ENCODE measurements around the gene GRIN2A. TPM values are rescaled to one million over a fixed set of nuclear protein-coding genes. Genes with fewer than 3 reads are reported as not detected.

GRIN2A gene
- total RNA-seq, 1 donor from 2014 or later = 0.52 TPM

DNA sequence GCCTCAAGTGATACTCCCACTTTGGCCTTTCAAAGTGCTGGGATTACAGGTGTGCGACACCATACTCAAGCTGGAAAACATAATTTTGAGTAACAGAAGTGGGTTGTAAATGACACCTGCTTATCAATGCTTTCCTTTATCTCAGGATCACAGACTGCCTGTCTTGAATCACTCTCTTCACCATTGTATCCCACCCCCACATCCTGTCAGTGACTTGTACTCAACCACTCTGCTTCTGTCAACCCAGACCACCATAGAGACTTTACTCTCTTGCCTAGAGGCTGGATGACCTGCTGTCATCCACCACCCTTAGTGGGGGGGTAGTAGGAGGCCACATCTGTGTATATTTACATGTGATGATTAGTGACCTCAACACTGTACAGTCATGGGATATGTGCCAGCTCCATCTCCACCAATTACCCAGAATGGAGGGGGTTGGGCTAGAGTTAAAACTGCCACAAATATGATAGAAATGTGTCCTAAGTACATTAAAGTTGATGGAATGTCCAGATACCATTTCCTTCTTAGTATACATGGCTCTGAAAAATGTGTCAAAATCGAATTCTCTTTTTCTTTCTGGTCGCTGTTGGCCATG lies 338.7 kb downstream of the GRIN2A start:
- Histone ChIP-seq H3K4me1 (ENCODE audit: control insufficient read depth in 3 of 3, insufficient read depth in 3 of 3, low read length in 3 of 3) (no peaks in the 10 kb centered on the region), H3K9ac (ENCODE audit: low read depth in 1 of 3, low read length in 3 of 3) (no peak overlapping the region), H3K36me3 (ENCODE audit: control insufficient read depth in 3 of 3, insufficient read depth in 3 of 3, low read length in 3 of 3) (no peaks in the 10 kb centered on the region), H3K4me3 (ENCODE audit: low read length in 3 of 3) (no peak overlapping the region), H3K9me3 (ENCODE audit: control insufficient read depth in 3 of 3, low read length in 3 of 3) (no peaks in the 10 kb centered on the region), H3K27me3 (ENCODE audit: control insufficient read depth in 3 of 3, insufficient read depth in 3 of 3, low read length in 3 of 3) (no peaks in the 10 kb centered on the region), H3K27ac (ENCODE audit: low read depth, low read length) (no peak overlapping the region)

DNA sequence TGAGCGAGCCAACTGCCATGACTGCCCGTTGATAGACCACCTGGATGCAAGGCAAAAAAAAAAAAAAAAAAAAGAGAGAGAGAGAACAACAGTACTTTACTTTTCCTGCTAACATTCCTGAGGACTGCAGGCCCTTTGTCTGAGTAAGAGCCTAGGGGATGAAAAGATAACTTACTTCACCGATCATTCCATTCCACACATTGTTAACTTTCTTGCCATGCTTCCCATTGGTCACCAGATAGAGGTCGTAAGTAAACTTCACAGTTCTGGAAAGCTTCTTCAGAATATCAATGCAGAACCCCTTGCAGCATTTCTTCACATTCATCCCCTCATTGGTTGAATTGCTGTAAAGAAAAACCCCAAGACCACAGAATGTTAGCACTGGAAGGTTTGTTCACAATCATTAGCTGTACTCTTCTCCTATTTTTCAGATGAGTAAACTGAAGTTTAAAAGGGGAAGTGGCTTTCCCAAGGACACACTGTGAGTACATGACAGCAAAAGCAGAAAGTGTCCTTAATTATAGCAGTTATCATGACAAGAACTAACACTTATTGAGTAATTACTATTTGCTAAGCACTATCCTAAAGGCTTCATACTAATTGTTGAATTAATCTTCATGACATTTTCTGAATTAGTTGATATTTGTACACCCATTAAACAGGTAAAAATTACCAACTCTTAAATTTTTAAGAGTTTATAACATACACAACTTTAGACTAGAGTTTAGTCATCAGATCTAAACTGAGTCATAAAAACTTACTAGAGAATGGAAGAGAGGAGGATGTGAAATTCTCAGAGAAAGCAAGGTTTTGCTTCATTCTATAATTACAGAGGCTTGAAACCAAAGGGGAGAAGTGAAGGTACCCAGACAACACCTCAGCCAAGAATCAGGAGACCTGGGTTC lies 341.2 kb downstream of the GRIN2A start:
- Histone ChIP-seq H3K27me3 (ENCODE audit: control insufficient read depth in 3 of 3, insufficient read depth in 3 of 3, low read length in 3 of 3) (no peaks in the 10 kb centered on the region), H3K9me3 (ENCODE audit: control insufficient read depth in 3 of 3, low read length in 3 of 3) (no peaks in the 10 kb centered on the region), H3K27ac (ENCODE audit: low read depth, low read length) (no peak overlapping the region), H3K4me1 (ENCODE audit: control insufficient read depth in 3 of 3, insufficient read depth in 3 of 3, low read length in 3 of 3) (no peaks in the 10 kb centered on the region), H3K9ac (ENCODE audit: low read depth in 1 of 3, low read length in 3 of 3) (no peak overlapping the region), H3K36me3 (ENCODE audit: control insufficient read depth in 3 of 3, insufficient read depth in 3 of 3, low read length in 3 of 3) (no peaks in the 10 kb centered on the region), H3K4me3 (ENCODE audit: low read length in 3 of 3) (no peak overlapping the region)

DNA sequence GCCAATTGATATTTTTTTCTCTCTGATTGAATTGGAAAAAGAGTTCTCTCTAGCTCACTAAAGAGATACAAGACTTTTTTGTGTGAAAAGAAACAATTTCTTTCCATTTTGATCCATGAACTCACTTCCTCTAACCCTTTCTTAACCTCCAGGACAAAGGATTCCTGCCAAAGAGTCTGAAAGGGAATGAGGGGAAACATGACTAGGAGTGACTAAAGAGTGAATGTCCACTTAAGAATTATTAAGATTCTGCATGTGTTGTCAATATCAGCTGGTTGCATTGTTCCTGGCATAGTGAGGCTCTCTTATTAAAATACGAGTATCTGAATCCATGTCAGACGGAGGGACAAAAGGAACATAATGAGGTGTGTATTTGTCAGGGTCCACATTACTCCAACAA lies 344.7 kb downstream of the GRIN2A start:
- H3K4me1 ChIP-seq (ENCODE audit: control insufficient read depth in 3 of 3, insufficient read depth in 3 of 3, low read length in 3 of 3) = no peaks in the 10 kb centered on the region
- H3K36me3 ChIP-seq (ENCODE audit: control insufficient read depth in 3 of 3, insufficient read depth in 3 of 3, low read length in 3 of 3) = no peaks in the 10 kb centered on the region
- no peak overlapping the region for H3K4me3 ChIP-seq (ENCODE audit: low read length in 3 of 3)
- H3K27ac ChIP-seq (ENCODE audit: low read depth, low read length) = no peak overlapping the region
- H3K9me3 ChIP-seq (ENCODE audit: control insufficient read depth in 3 of 3, low read length in 3 of 3) = no peaks in the 10 kb centered on the region
- no peaks in the 10 kb centered on the region for H3K27me3 ChIP-seq (ENCODE audit: control insufficient read depth in 3 of 3, insufficient read depth in 3 of 3, low read length in 3 of 3)
- no peak overlapping the region for H3K9ac ChIP-seq (ENCODE audit: low read depth in 1 of 3, low read length in 3 of 3)

DNA sequence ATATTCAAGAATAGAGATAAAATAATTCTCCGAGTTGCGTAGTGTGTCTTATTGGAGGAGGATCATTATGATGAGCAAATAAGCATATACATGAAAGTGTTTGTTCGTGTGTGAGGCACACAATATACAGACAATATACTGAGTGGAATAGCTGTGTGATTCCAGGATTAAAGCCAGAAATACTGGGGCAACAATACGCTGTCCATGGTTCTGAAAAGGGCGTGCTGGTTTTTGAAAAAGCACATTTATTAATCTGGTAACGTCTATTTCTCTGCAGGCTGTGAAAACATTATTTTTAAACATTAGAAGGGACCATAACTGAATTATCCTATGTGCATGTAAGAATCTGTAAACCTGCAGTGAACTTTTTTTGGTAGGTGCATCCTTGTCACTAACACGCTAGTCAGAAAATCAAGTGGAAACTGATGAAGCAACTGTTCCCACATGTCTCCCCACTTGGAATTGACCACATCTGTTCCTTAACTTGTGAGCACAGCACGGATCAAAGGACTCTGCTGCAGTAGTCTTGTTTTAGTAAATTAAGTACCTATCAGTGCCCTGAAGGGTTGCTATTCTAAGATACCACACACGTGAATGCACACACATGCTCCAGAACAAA lies 346.0 kb downstream of the GRIN2A start:
- Histone ChIP-seq H3K27me3 (ENCODE audit: control insufficient read depth in 3 of 3, insufficient read depth in 3 of 3, low read length in 3 of 3) (no peaks in the 10 kb centered on the region), H3K4me3 (ENCODE audit: low read length in 3 of 3) (no peak overlapping the region), H3K27ac (ENCODE audit: low read depth, low read length) (no peak overlapping the region), H3K4me1 (ENCODE audit: control insufficient read depth in 3 of 3, insufficient read depth in 3 of 3, low read length in 3 of 3) (no peaks in the 10 kb centered on the region), H3K9ac (ENCODE audit: low read depth in 1 of 3, low read length in 3 of 3) (no peak overlapping the region), H3K9me3 (ENCODE audit: control insufficient read depth in 3 of 3, low read length in 3 of 3) (no peaks in the 10 kb centered on the region), H3K36me3 (ENCODE audit: control insufficient read depth in 3 of 3, insufficient read depth in 3 of 3, low read length in 3 of 3) (no peaks in the 10 kb centered on the region)

DNA sequence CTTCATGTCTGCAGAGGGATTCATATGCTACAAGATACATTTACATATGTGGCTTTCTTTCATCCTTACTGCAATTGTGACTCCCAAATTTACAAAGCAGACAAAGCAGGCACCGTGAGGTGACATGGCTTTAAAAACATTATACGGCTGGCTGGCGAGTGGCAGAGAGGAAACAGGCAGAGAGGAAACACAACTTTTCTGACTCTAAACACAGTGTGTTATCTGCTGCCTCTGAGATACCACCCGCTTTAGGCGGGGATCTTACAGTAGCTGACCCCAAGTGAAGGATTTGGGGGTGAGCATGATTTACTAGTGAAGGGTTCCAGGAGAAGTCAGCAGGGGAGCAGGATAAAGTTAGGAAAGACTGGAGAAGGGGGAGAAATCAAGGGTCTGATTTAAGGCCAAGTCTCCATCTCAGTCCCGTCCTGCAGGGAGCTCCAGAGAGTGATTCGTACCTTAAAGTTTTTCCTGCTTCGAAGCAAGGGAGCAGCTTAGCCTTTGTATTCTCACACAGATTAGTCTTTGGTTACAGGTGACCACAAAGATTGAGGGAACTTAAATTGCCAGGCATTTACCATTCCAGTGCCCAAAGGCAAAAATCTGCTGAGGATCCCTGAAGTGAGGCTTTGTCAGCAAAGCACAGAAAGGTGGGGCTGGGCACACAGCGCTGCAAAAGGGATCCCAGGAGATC lies 355.0 kb downstream of the GRIN2A start:
- peaks cover 0 to 7% (median 0%) of the 10 kb centered on the region in 3 donors for H3K27me3 ChIP-seq (ENCODE audit: control insufficient read depth in 3 of 3, insufficient read depth in 3 of 3, low read length in 3 of 3)
- no peaks in the 10 kb centered on the region for H3K4me1 ChIP-seq (ENCODE audit: control insufficient read depth in 3 of 3, insufficient read depth in 3 of 3, low read length in 3 of 3)
- H3K9me3 ChIP-seq (ENCODE audit: control insufficient read depth in 3 of 3, low read length in 3 of 3) = no peaks in the 10 kb centered on the region
- H3K9ac ChIP-seq (ENCODE audit: low read depth in 1 of 3, low read length in 3 of 3) = no peak overlapping the region
- no peak overlapping the region for H3K4me3 ChIP-seq (ENCODE audit: low read length in 3 of 3)
- H3K27ac ChIP-seq (ENCODE audit: low read depth, low read length) = no peak overlapping the region
- no peaks in the 10 kb centered on the region for H3K36me3 ChIP-seq (ENCODE audit: control insufficient read depth in 3 of 3, insufficient read depth in 3 of 3, low read length in 3 of 3)

DNA sequence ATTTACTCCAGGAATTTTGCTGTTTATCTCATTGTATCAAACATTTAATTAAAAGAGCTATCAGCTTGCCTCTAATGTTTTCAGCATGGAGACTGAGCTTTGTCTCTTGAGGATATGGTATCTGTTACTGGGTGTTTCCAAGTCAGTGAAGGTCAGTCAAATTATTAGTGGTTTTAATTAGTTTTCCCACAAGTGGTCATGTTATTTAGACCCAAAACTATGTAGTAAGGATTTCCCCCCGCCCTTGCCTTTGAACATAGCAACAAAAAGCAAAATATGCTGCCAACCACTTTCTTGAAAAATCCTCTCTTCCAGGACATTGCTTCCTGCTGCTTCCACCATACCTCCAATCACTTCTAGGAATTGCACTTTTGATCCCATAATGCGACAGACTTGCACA lies 355.6 kb downstream of the GRIN2A start:
- Histone ChIP-seq H3K27me3 (ENCODE audit: control insufficient read depth in 3 of 3, insufficient read depth in 3 of 3, low read length in 3 of 3) (peaks cover 0 to 9% (median 0%) of the 10 kb centered on the region in 3 donors), H3K4me3 (ENCODE audit: low read length in 3 of 3) (no peak overlapping the region), H3K36me3 (ENCODE audit: control insufficient read depth in 3 of 3, insufficient read depth in 3 of 3, low read length in 3 of 3) (no peaks in the 10 kb centered on the region), H3K4me1 (ENCODE audit: control insufficient read depth in 3 of 3, insufficient read depth in 3 of 3, low read length in 3 of 3) (no peaks in the 10 kb centered on the region), H3K27ac (ENCODE audit: low read depth, low read length) (no peak overlapping the region), H3K9ac (ENCODE audit: low read depth in 1 of 3, low read length in 3 of 3) (no peak overlapping the region), H3K9me3 (ENCODE audit: control insufficient read depth in 3 of 3, low read length in 3 of 3) (no peaks in the 10 kb centered on the region)

DNA sequence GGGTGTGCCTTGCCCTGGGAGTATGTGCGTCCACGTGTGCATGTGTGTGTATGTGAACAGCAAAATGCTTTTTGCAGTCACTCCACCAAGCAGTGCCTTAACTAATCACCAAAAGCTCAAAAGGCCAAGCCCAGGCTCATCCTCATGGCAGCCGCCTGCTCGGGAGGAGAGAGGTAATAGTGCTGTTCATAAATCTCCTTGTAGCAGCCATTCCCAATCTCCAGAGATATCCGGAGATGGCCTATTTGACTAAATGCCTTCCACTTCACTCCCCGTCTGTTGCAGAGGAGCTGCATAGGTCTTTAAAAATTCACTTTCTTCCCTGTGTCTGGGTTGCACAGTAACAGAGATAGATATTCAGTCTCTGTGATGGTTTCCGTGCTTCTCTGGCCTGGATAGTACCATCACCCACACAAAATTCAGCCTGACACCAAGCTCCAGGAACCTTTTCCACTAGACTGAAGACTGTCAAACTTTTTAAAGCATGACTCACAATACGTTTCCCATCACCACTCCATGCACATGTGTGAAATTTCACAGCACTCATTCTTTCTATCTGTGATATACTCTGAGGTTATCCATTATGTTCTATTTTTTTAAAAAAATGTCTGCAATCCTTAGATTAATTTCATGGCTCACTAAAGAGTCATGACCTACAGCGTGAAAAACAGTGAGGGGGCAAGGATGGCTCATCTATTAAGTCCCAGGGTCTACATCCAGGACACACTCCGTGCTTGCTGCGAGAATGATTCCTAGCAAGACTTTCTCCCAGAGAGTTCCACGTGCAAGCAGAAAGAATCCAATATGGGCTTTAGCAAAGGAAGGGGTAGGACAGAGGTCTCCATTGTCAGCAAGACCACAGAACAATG lies 357.8 kb downstream of the GRIN2A start:
- no peaks in the 10 kb centered on the region for H3K4me1 ChIP-seq (ENCODE audit: control insufficient read depth in 3 of 3, insufficient read depth in 3 of 3, low read length in 3 of 3)
- no peak overlapping the region for H3K4me3 ChIP-seq (ENCODE audit: low read length in 3 of 3)
- no peaks in the 10 kb centered on the region for H3K9me3 ChIP-seq (ENCODE audit: control insufficient read depth in 3 of 3, low read length in 3 of 3)
- no peak overlapping the region for H3K27ac ChIP-seq (ENCODE audit: low read depth, low read length)
- H3K36me3 ChIP-seq (ENCODE audit: control insufficient read depth in 3 of 3, insufficient read depth in 3 of 3, low read length in 3 of 3) = no peaks in the 10 kb centered on the region
- no peak overlapping the region for H3K9ac ChIP-seq (ENCODE audit: low read depth in 1 of 3, low read length in 3 of 3)
- H3K27me3 ChIP-seq (ENCODE audit: control insufficient read depth in 3 of 3, insufficient read depth in 3 of 3, low read length in 3 of 3) = peaks cover 0 to 9% (median 0%) of the 10 kb centered on the region in 3 donors

DNA sequence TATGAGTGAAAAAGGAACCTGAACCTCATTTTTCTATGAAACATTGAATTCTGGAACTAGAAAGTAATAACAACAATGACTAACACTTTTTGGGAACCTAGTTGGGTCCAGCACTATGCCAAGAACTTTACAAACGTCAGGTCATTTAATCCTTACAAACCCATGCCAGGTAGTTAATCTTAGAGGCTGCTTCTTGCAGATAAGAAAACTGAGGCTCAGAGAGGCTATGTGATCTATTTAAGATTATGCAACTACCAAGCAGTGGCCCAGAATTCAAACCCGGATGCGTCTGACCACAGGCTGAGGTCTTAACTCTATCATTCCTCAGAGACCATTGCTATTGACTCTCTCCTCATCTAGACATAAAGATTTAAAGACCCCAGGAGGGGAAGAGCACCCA lies 358.7 kb downstream of the GRIN2A start:
- no peak overlapping the region for H3K4me3 ChIP-seq (ENCODE audit: low read length in 3 of 3)
- H3K36me3 ChIP-seq (ENCODE audit: control insufficient read depth in 3 of 3, insufficient read depth in 3 of 3, low read length in 3 of 3) = no peaks in the 10 kb centered on the region
- no peak overlapping the region for H3K27ac ChIP-seq (ENCODE audit: low read depth, low read length)
- H3K4me1 ChIP-seq (ENCODE audit: control insufficient read depth in 3 of 3, insufficient read depth in 3 of 3, low read length in 3 of 3) = no peaks in the 10 kb centered on the region
- no peak overlapping the region for H3K9ac ChIP-seq (ENCODE audit: low read depth in 1 of 3, low read length in 3 of 3)
- no peaks in the 10 kb centered on the region for H3K9me3 ChIP-seq (ENCODE audit: control insufficient read depth in 3 of 3, low read length in 3 of 3)
- H3K27me3 ChIP-seq (ENCODE audit: control insufficient read depth in 3 of 3, insufficient read depth in 3 of 3, low read length in 3 of 3) = peaks cover 0 to 9% (median 0%) of the 10 kb centered on the region in 3 donors

DNA sequence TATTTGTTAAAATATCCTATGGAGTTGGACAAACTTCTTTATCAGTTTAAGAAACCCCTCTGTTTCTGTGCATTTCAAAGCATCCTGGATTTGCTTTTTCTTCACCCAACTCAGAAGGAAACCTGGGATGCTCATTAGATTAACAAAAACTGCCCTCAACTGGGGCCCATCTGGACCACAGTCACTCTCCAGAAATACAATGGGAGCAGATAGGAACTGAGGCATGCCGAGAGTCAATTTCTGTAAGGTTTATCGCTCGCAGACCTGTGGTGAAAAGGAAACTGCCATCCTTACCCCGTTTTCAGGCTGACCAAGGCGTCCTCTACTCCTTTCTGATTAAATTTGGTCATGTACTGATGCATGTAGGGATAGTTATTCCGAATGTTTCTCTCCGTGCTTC lies 360.3 kb downstream of the GRIN2A start:
- peaks cover 0 to 7% (median 2%) of the 10 kb centered on the region in 3 donors for H3K27me3 ChIP-seq (ENCODE audit: control insufficient read depth in 3 of 3, insufficient read depth in 3 of 3, low read length in 3 of 3)
- H3K9ac ChIP-seq (ENCODE audit: low read depth in 1 of 3, low read length in 3 of 3) = no peak overlapping the region
- H3K27ac ChIP-seq (ENCODE audit: low read depth, low read length) = no peak overlapping the region
- H3K36me3 ChIP-seq (ENCODE audit: control insufficient read depth in 3 of 3, insufficient read depth in 3 of 3, low read length in 3 of 3) = no peaks in the 10 kb centered on the region
- no peak overlapping the region for H3K4me3 ChIP-seq (ENCODE audit: low read length in 3 of 3)
- no peaks in the 10 kb centered on the region for H3K9me3 ChIP-seq (ENCODE audit: control insufficient read depth in 3 of 3, low read length in 3 of 3)
- H3K4me1 ChIP-seq (ENCODE audit: control insufficient read depth in 3 of 3, insufficient read depth in 3 of 3, low read length in 3 of 3) = no peaks in the 10 kb centered on the region

Data from skeletal muscle tissue (tissue), 4 donors.